Measurements from ENCODE around the gene TINCR. TPM values are rescaled to one million over a fixed set of nuclear protein-coding genes. Genes with fewer than 3 reads are reported as not detected.

The TINCR gene
- total and polyA plus RNA-seq, 2 donors (not counting 1 experiment from before 2014, with no cell fraction given) = 0.42 to 0.54 TPM

DNA sequence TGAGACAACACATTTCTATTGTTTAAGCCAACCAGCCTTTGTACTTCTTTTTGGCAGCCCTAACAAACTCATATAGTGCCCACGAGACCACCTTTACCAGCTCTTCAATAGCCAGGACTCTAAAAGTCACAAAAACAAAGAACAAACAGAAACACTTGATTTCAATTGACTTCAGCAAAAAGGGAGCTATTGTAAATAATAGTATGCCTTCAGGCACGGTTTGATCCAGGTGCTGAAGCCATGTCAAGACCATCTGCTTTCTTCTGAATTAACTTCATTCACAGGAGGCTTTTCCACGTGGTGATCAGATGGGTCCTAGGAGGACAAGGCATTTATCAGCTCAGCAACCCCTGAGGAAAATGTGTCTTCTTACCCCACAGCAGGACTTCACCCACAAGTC is 53.8 kb downstream of the TINCR start:
- Histone ChIP-seq H2AFZ (ENCODE audit: insufficient read depth, low read depth, low read length, poor library complexity, severe bottlenecking) (no peak overlapping the region), H3K27ac (ENCODE audit: low read length in 2 of 2) (no peak overlapping the region), H4K20me1 (ENCODE audit: control insufficient read depth, insufficient read depth, low read length, poor library complexity, severe bottlenecking) (no peaks in the 10 kb centered on the region), H3K4me1 (ENCODE audit: control insufficient read depth in 2 of 2, insufficient read depth in 2 of 2, low read length in 2 of 2) (no peaks in the 10 kb centered on the region), H3K27me3 (replicated peaks in 1 of 4; ENCODE audit: control extremely low read depth in 1 of 4, control insufficient read depth in 3 of 4, insufficient read depth in 4 of 4, low read length in 3 of 4) (no peaks in the 10 kb centered on the region), H3K9me3 (ENCODE audit: control extremely low read depth in 1 of 3, control insufficient read depth in 2 of 3, insufficient read depth in 1 of 3, low read length in 2 of 3) (peaks cover 0 to 51% (median 11%) of the 10 kb centered on the region in 3 donors), H3K36me3 (replicated peaks in 1 of 2; ENCODE audit: control extremely low read depth in 1 of 2, control insufficient read depth in 1 of 2, extremely low read depth in 1 of 2, insufficient read depth in 2 of 2, low read length in 1 of 2) (no peaks in the 10 kb centered on the region), H3K4me2 (replicated peaks; ENCODE audit: low read depth, low read length, poor library complexity, severe bottlenecking) (no peak overlapping the region), H3K4me3 (ENCODE audit: control extremely low read depth in 1 of 5, extremely low read depth in 1 of 5, insufficient read depth in 1 of 5, low read depth in 2 of 5, low read length in 4 of 5) (no peak overlapping the region), H3K79me2 (ENCODE audit: control insufficient read depth, insufficient read depth, low read length) (no peaks in the 10 kb centered on the region), H3K9ac (ENCODE audit: low read length) (no peak overlapping the region)
- Mint-ChIP-seq H3K27me3 (peaks cover 2% of the 10 kb centered on the region), H3K9me3 (ENCODE audit: insufficient read depth) (peaks cover 9% of the 10 kb centered on the region), H3K4me3 (no peak overlapping the region), H3K4me1 (no peaks in the 10 kb centered on the region), H3K27ac (no peak overlapping the region)
- DNase-seq (no peak), ATAC-seq (ENCODE audit: low read depth) (no peak)
- WGBS (ENCODE audit: insufficient coverage) = 92% methylated on average over 2 of the region's 3 CpGs
- intact Hi-C loops (cut with micrococcal nuclease) = no loop called here
- CTCF ChIA-PET = no interaction called here
- POLR2A ChIA-PET = no interaction called here
- TF ChIP-seq, protein P1, sequence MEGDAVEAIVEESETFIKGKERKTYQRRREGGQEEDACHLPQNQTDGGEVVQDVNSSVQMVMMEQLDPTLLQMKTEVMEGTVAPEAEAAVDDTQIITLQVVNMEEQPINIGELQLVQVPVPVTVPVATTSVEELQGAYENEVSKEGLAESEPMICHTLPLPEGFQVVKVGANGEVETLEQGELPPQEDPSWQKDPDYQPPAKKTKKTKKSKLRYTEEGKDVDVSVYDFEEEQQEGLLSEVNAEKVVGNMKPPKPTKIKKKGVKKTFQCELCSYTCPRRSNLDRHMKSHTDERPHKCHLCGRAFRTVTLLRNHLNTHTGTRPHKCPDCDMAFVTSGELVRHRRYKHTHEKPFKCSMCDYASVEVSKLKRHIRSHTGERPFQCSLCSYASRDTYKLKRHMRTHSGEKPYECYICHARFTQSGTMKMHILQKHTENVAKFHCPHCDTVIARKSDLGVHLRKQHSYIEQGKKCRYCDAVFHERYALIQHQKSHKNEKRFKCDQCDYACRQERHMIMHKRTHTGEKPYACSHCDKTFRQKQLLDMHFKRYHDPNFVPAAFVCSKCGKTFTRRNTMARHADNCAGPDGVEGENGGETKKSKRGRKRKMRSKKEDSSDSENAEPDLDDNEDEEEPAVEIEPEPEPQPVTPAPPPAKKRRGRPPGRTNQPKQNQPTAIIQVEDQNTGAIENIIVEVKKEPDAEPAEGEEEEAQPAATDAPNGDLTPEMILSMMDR (IDR thresholded peaks at IDR 0.05) = no peak

DNA sequence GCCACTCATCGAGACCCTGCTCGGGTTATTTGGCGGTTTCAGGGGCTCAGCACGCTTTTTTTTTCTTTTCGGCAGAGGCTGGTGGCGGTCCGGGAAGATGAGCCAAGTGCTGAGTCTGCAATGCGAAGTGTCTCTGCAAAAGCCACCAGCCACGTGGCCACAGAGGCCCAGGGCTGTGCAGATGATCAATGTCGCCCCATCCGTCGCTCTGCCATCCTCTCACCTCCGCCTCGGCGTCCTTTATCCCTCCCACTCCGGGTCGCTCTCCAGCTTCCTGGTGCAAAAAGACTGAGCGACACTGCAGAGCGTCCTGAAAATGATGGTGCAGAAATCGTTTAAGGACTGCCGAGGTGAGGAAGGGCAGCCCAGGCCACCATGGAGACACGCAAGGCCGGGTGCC is 55.0 kb downstream of the TINCR start:
- CTCF ChIA-PET = no interaction called here
- DNase-seq (no peak), ATAC-seq (ENCODE audit: low read depth) (no peak)
- Histone ChIP-seq H3K4me1 (ENCODE audit: control insufficient read depth in 2 of 2, insufficient read depth in 2 of 2, low read length in 2 of 2) (no peaks in the 10 kb centered on the region), H3K9ac (ENCODE audit: low read length) (no peak overlapping the region), H3K27ac (ENCODE audit: low read length in 2 of 2) (no peak overlapping the region), H3K27me3 (replicated peaks in 1 of 4; ENCODE audit: control extremely low read depth in 1 of 4, control insufficient read depth in 3 of 4, insufficient read depth in 4 of 4, low read length in 3 of 4) (no peaks in the 10 kb centered on the region), H3K36me3 (replicated peaks in 1 of 2; ENCODE audit: control extremely low read depth in 1 of 2, control insufficient read depth in 1 of 2, extremely low read depth in 1 of 2, insufficient read depth in 2 of 2, low read length in 1 of 2) (no peaks in the 10 kb centered on the region), H2AFZ (ENCODE audit: insufficient read depth, low read depth, low read length, poor library complexity, severe bottlenecking) (no peak overlapping the region), H4K20me1 (ENCODE audit: control insufficient read depth, insufficient read depth, low read length, poor library complexity, severe bottlenecking) (no peaks in the 10 kb centered on the region), H3K9me3 (ENCODE audit: control extremely low read depth in 1 of 3, control insufficient read depth in 2 of 3, insufficient read depth in 1 of 3, low read length in 2 of 3) (peaks cover 0 to 50% (median 11%) of the 10 kb centered on the region in 3 donors), H3K4me2 (replicated peaks; ENCODE audit: low read depth, low read length, poor library complexity, severe bottlenecking) (no peak overlapping the region), H3K79me2 (ENCODE audit: control insufficient read depth, insufficient read depth, low read length) (no peaks in the 10 kb centered on the region), H3K4me3 (ENCODE audit: control extremely low read depth in 1 of 5, extremely low read depth in 1 of 5, insufficient read depth in 1 of 5, low read depth in 2 of 5, low read length in 4 of 5) (no peak overlapping the region)
- TF ChIP-seq, protein P1 (IDR thresholded peaks at IDR 0.05) = no peak
- TF ChIP-seq EZH2 (IDR thresholded peaks at IDR 0.05; ENCODE audit: borderline replicate concordance, insufficient read depth, low read depth, low read length, poor library complexity, severe bottlenecking) = no peak
- WGBS (ENCODE audit: insufficient coverage) = 84% methylated on average over 21 of the region's 23 CpGs
- Mint-ChIP-seq H3K27ac (no peak overlapping the region), H3K4me1 (no peaks in the 10 kb centered on the region), H3K4me3 (no peak overlapping the region), H3K27me3 (peaks cover 2% of the 10 kb centered on the region), H3K9me3 (ENCODE audit: insufficient read depth) (peaks cover 9% of the 10 kb centered on the region)
- intact Hi-C loops (cut with micrococcal nuclease) = no loop called here
- POLR2A ChIA-PET = no interaction called here

Small RNAs within 50 kb of the gene (small RNA-seq; reads per million reads assigned to genes)
- gene SNRPEP4 (ENCODE audit: insufficient read length, low read depth, low replicate concordance) = not detected

Other genes starting within 250 kb of the TINCR start
- 10.0 and 12.2 TPM in 2 replicates for gene PTPRS, start 227.1 kb downstream of the TINCR start, total RNA-seq
- 3.2 and 6.5 TPM in 2 replicates for gene PTPRS, start 227.1 kb downstream of the TINCR start, polyA plus RNA-seq
- gene ZNRF4, start 112.5 kb downstream of the TINCR start, total RNA-seq = not detected in 2 replicates
- not detected in 2 replicates for gene ZNRF4, start 112.5 kb downstream of the TINCR start, polyA plus RNA-seq
- gene SAFB2, start 54.8 kb upstream of the TINCR start, total RNA-seq = 242 and 257 TPM in 2 replicates
- gene SAFB2, start 54.8 kb upstream of the TINCR start, polyA plus RNA-seq = 76.5 and 91.1 TPM in 2 replicates
- 221 and 237 TPM in 2 replicates for gene SAFB, start 55.1 kb upstream of the TINCR start, total RNA-seq
- 91.0 and 127 TPM in 2 replicates for gene SAFB, start 55.1 kb upstream of the TINCR start, polyA plus RNA-seq
- gene MICOS13, start 112.6 kb upstream of the TINCR start, total RNA-seq = 30.8 and 34.5 TPM in 2 replicates
- gene MICOS13, start 112.6 kb upstream of the TINCR start, polyA plus RNA-seq = 29.8 and 41.9 TPM in 2 replicates
- gene HSD11B1L, start 113.1 kb upstream of the TINCR start, total RNA-seq = 1.4 and 1.8 TPM in 2 replicates
- gene HSD11B1L, start 113.1 kb upstream of the TINCR start, polyA plus RNA-seq = 4.5 and 4.6 TPM in 2 replicates
- gene RPL36, start 122.3 kb upstream of the TINCR start, total RNA-seq = 895 and 983 TPM in 2 replicates
- gene RPL36, start 122.3 kb upstream of the TINCR start, polyA plus RNA-seq = 551 and 899 TPM in 2 replicates
- gene LONP1, start 152.2 kb upstream of the TINCR start, total RNA-seq = 67.2 and 70.3 TPM in 2 replicates
- gene LONP1, start 152.2 kb upstream of the TINCR start, polyA plus RNA-seq = 60.1 and 65.6 TPM in 2 replicates
- not detected in 2 replicates for gene CATSPERD, start 152.7 kb upstream of the TINCR start, total RNA-seq
- not detected in 2 replicates for gene CATSPERD, start 152.7 kb upstream of the TINCR start, polyA plus RNA-seq
- gene PRR22, start 216.8 kb upstream of the TINCR start, total RNA-seq = 5.4 and 5.6 TPM in 2 replicates
- 3.4 and 4.1 TPM in 2 replicates for gene PRR22, start 216.8 kb upstream of the TINCR start, polyA plus RNA-seq
- 79.0 and 84.6 TPM in 2 replicates for gene DUS3L, start 223.2 kb upstream of the TINCR start, total RNA-seq
- 118 and 202 TPM in 2 replicates for gene DUS3L, start 223.2 kb upstream of the TINCR start, polyA plus RNA-seq
- gene NRTN, start 237.1 kb upstream of the TINCR start, total RNA-seq = 0.36 TPM in 1 of 2 replicates, not detected in the other
- gene NRTN, start 237.1 kb upstream of the TINCR start, polyA plus RNA-seq = 0.27 and 2.2 TPM in 2 replicates